NCI-H1694 treated with DMSO at 0.1 percent for 48 hours (cell line): ENCODE results near the gene ZNF71.

Experiments used
- DNase-seq: peaks from one replicate; lab custom pipeline; 2025; lab: John Stamatoyannopoulos, UW

The ZNF71 gene

GRCh38 chr19:56594783-56595547 lies at the start of gene ZNF71:
ZNF71 (plus strand) TSS chr19:56595302; CDS start chr19:56601559, 6,257 bp downstream.
- DNase-seq: peak; percentile 63

- no peak for DNase-seq
Measured at GRCh38 chr19:56547535-56547934, 47.6 kb upstream of the ZNF71 start.

GRCh38 chr19:56554272-56554869 lies 40.7 kb upstream of the ZNF71 start:
- no peak for DNase-seq

GRCh38 chr19:56562766-56563165 lies 32.3 kb upstream of the ZNF71 start:
- DNase-seq: no peak

- peak; percentile 22 for DNase-seq
Measured at GRCh38 chr19:56566904-56567273, 28.2 kb upstream of the ZNF71 start.

GRCh38 chr19:56567274-56568120 lies 27.6 kb upstream of the ZNF71 start, which contains the start of gene ZNF470:
ZNF470 (plus strand) TSS chr19:56567468; CDS start chr19:56570312, 2,844 bp downstream.
- peak; percentile 46 for DNase-seq

GRCh38 chr19:56572589-56572988 lies 22.5 kb upstream of the ZNF71 start:
- no peak for DNase-seq

- DNase-seq: no peak
Measured at GRCh38 chr19:56573914-56574313, 21.2 kb upstream of the ZNF71 start.

- no peak for DNase-seq
Measured at GRCh38 chr19:56577719-56578602, 17.1 kb upstream of the ZNF71 start.

GRCh38 chr19:56594446-56594782 lies 688 bp upstream of the ZNF71 start:
- no peak for DNase-seq

GRCh38 chr19:56595548-56595899 lies 422 bp downstream of the ZNF71 start:
- no peak for DNase-seq

- DNase-seq: no peak
Measured at GRCh38 chr19:56596676-56597075, 1.6 kb downstream of the ZNF71 start.

GRCh38 chr19:56597696-56598095 lies 2.6 kb downstream of the ZNF71 start:
- no peak for DNase-seq

GRCh38 chr19:56601375-56601774 lies 6.3 kb downstream of the ZNF71 start:
- DNase-seq: no peak

- DNase-seq: no peak
Measured at GRCh38 chr19:56603829-56604228, 8.7 kb downstream of the ZNF71 start.

- DNase-seq: no peak
Measured at GRCh38 chr19:56608274-56608964, 13.3 kb downstream of the ZNF71 start.

GRCh38 chr19:56611288-56611687 lies 16.2 kb downstream of the ZNF71 start:
- no peak for DNase-seq

- no peak for DNase-seq
Measured at GRCh38 chr19:56612737-56613136, 17.6 kb downstream of the ZNF71 start.

GRCh38 chr19:56613639-56614038 lies 18.5 kb downstream of the ZNF71 start:
- no peak for DNase-seq

GRCh38 chr19:56617531-56617930 lies 22.4 kb downstream of the ZNF71 start:
- DNase-seq: no peak

- DNase-seq: no peak
Measured at GRCh38 chr19:56619121-56619520, 24.0 kb downstream of the ZNF71 start.
